GM12864 (cell line): ENCODE measurements around the gene CLN3.

Experiments
- DNase-seq: peaks from one replicate; pipeline ENCODE4 v3.0.0-alpha.2; 2011; ENCODE audit warnings: low read depth
- H3K4me3 ChIP-seq: 2 replicates; pipeline ENCODE4 v1.5.1; 2011; ENCODE audit warnings: mild to moderate bottlenecking, low read depth, low read length, control low read depth
- TF ChIP-seq, protein P1 (sequence below): IDR thresholded peaks from 2 replicates; pipeline ENCODE4 v1.5.1; 2011; ENCODE audit warnings: low read depth, mild to moderate bottlenecking, moderate library complexity, low read length, control low read depth, inconsistent platforms; ENCODE audit errors: missing control alignments

The CLN3 gene

DNA sequence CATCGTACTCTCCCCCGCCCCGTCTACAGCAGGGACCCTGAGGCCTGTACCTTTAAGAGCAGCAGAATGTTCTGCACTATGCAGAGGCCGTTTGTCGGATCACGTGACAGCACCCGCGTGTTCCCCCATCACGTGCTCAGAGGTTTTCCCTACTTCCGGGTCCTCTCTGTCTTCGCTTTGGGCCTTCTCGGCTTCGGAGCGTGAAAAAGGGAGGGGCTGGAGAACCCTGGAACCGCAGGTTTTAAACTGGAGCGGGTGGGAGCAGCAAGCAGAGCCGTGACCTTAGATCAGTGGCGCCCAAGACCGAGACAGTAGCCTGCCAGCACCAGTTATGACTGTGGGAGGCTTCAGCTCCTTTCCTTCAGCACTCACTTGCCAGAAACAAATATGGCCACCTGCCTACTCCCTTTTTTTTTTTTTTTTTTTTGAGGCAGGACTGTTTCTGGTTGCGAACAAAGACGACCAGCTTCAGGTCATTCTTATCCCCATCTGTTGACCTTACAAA, at the start of gene CLN3:
CLN3 (minus strand) TSS at position 105 of the 505 bp plus-strand sequence. CDS start 315 bp downstream, outside the sequence.
- DNase-seq = peak; percentile 93
- TF ChIP-seq, protein P1, sequence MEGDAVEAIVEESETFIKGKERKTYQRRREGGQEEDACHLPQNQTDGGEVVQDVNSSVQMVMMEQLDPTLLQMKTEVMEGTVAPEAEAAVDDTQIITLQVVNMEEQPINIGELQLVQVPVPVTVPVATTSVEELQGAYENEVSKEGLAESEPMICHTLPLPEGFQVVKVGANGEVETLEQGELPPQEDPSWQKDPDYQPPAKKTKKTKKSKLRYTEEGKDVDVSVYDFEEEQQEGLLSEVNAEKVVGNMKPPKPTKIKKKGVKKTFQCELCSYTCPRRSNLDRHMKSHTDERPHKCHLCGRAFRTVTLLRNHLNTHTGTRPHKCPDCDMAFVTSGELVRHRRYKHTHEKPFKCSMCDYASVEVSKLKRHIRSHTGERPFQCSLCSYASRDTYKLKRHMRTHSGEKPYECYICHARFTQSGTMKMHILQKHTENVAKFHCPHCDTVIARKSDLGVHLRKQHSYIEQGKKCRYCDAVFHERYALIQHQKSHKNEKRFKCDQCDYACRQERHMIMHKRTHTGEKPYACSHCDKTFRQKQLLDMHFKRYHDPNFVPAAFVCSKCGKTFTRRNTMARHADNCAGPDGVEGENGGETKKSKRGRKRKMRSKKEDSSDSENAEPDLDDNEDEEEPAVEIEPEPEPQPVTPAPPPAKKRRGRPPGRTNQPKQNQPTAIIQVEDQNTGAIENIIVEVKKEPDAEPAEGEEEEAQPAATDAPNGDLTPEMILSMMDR = no peak
- H3K4me3 ChIP-seq = peak within 1 kb of the TSS; percentile 89

DNA sequence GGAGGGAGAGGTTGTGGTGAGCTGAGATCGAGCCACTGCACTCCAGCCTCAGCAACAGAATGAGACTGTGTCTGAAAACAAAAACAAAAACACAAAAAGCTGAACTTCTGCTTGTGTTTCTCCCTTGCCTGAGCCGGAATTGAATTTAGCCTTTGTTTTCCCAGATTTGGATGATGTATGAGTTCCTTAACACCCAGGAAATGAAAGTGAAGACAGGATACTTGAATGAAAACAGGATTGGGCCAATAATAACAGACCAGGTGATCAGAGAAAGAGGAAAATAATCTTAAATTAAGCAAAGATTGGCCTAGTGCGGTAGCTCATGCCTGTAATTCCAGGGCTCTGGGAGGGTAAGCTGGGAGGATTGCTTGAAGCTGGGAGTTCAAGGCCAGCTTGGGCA, 48.5 kb upstream of the CLN3 start:
- DNase-seq = no peak
- TF ChIP-seq, protein P1 = no peak
- H3K4me3 ChIP-seq = no peak overlapping the region

DNA sequence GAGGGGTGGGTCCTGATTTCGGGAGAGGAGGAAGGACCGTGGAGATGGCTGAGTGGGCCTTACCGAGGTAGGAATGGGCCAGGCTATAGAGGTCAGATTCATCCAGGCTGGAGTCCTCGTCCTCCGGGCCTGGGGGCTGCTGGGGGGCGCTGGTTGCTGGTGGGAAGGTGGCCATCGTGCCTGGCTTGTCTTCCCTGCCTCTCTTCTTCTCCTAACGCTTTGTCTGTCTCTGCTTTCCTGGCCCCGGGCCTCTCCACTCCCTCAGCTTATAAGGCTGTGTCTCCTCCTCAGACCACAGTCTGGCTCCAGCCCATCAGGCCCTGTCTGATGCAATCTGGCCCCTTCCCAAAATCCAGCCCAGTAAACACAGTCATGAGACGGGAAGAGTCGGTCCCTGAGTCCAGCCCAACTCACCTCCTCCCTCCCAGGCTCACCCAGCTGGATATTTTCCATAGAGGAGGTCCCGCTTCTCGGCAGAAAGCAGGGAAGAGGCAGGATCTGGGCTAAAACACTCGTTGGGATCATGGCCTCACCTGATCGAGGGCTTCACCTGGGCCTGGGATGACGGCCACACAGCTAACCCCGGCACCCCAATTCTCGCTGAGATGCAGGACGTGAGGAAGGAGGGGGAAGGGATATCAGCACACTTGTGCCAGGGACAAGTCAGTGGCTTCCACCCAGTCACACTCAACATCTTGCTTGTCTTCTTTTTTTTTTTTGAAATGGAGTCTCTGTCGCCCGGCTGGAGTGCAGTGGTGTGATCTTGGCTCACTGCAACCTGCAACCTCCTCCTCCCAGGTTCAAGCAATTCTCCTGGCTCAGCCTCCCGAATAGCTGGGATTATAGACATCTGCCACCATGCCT, 47.1 kb upstream of the CLN3 start, which contains the start of gene NUPR1:
NUPR1 (minus strand) TSS at position 242 of the 864 bp plus-strand sequence; CDS start at position 175, 67 bp downstream.
- H3K4me3 ChIP-seq = no peak within 1 kb of the TSS
- DNase-seq = no peak
- TF ChIP-seq, protein P1 = no peak

DNA sequence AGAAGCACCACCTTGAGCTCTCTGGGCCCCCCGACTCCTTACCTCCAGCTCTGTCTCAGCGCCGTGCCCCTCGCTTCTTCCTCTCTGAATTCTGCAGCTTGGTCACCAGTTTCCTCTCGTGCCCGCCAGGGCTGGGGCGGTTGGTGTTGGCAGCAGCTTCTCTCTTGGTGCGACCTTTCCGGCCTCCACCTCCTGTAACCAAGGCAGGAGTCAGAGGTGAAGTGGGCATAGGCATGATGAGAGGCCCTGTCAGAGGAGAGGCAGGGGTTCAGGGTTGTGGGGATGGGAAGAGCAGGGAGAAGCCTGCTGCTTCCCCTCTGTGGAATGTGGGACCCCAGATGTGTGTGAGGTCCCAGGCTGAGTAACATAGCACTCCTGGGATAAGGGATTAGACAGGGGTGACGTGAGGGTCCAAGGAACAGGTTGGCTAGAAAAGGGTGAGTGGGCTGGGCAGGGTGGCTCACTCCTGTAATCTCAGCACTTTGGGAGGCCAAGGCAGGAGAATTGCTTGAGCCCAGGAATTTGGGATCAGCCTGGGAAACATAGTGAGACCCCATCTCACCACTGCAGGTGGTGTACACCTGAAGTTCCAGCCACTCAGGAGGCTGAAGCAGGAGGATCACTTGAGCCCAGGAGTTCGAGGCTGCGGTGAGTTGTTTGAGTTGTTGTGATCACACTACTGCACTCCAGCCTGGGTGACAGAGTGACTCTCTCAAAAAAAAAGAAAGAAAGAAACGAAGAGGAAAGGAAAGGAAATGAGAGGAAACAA, 46.3 kb upstream of the CLN3 start:
- DNase-seq = no peak
- TF ChIP-seq, protein P1 = no peak
- H3K4me3 ChIP-seq = no peak overlapping the region

DNA sequence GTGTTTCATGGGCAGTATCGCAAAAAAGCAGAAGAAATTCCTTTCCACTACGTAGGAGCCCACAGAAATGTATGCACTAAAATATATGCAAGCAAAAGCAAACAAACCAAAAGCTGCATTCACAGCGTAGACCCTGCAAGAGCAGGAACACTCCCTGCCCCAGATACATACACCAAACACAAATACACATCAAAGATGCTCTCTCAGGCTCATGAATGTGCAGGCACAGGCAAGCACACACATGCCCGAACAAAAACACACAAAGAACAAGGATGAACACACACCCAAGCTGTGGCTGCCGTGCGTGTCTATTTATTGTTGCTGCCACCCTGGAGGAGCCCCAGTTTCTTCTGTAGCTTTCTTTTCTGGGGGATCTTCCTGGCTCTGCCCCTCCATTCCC, 45.2 kb upstream of the CLN3 start:
- TF ChIP-seq, protein P1 = no peak
- H3K4me3 ChIP-seq = no peak overlapping the region
- no peak for DNase-seq

DNA sequence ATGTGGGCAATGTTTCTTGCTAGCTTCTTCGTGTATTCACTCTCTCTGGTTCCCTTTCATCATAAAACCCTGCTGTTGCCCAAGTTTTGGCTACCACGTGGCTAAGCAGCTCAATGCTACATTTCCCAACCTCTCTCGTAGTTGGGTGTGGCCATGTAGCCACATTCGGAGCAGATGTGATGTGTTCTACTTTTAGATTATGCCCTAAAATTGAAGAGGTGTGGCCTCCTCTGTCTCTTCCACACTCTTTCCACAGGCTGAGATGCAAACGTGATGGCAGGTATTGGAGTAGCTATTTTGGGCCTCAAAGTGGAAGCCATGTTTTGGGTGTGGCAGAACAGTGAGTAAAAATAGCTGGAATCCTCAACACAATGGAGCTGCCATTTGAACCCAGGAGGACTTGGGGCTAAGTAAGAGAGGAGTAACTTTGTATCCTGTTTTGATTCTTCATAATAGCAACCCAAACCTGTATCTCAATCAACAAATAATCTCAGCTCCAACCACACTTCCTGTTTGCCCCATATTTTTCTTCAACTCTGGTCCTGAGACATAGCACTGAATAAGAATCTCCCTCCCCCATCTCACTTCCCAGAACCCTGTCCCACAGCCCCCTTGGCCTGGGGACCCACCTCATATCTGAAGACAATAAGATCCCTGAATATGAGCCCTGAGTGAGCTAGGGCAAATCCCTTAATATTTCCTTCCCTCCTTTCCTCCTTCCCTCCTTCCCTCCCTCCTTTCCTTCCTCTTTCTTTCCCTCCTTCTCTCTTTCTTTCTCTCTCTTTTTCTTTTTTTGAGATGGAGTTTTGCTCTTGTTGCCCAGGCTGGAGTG, 42.9 kb upstream of the CLN3 start:
- H3K4me3 ChIP-seq = no peak overlapping the region
- no peak for DNase-seq
- TF ChIP-seq, protein P1 = no peak
